Liver (tissue), 9 donors: Measurements from ENCODE around the gene SPATA33. TPM values are rescaled to one million over a fixed set of nuclear protein-coding genes. Genes with fewer than 3 reads are reported as not detected.

Experiments used
- DNase-seq: peaks from one replicate; pipeline ENCODE4 v3.0.0-alpha.2; 2017; ENCODE audit warnings: low spot score
- H3K27ac ChIP-seq, 2 donors: one replicate each; pipeline ENCODE4 v1.7.0; 2013; ENCODE audit warnings: inconsistent platforms in 2 of 2, low read length in 2 of 2, control low read depth in 1 of 2, low read depth in 1 of 2, mild to moderate bottlenecking in 1 of 2
- H3K27me3 ChIP-seq, 4 donors: one replicate each; pipeline versions ENCODE4 v1.6.1 to v1.7.0; 2013; ENCODE audit warnings: low read length in 3 of 4, inconsistent platforms in 1 of 4, mild to moderate bottlenecking in 1 of 4, moderate library complexity in 1 of 4; ENCODE audit not compliant: control insufficient read depth in 4 of 4, insufficient read depth in 4 of 4
- H3K36me3 ChIP-seq, 4 donors: one replicate each; pipeline versions ENCODE4 v1.6.1 to v1.7.0; 2013; ENCODE audit warnings: low read length in 3 of 4, mild to moderate bottlenecking in 3 of 4, low read depth in 1 of 4, moderate library complexity in 1 of 4; ENCODE audit not compliant: control insufficient read depth in 4 of 4, insufficient read depth in 3 of 4
- H3K4me1 ChIP-seq, 4 donors: one replicate each; pipeline versions ENCODE4 v1.6.1 to v1.7.0; 2013; ENCODE audit warnings: low read length in 3 of 4, mild to moderate bottlenecking in 3 of 4, moderate library complexity in 1 of 4; ENCODE audit not compliant: control insufficient read depth in 4 of 4, insufficient read depth in 4 of 4
- H3K4me3 ChIP-seq, 3 donors: one replicate each; pipeline versions ENCODE4 v1.6.1 to v1.7.0; 2013; ENCODE audit warnings: low read length in 3 of 3, control low read depth in 1 of 3, low read depth in 1 of 3, mild to moderate bottlenecking in 1 of 3
- H3K9ac ChIP-seq, 2 donors: one replicate each; pipeline ENCODE4 v1.7.0; 2013; ENCODE audit warnings: low read length in 2 of 2, mild to moderate bottlenecking in 2 of 2, moderate library complexity in 2 of 2, control low read depth in 1 of 2, low read depth in 1 of 2
- H3K9me3 ChIP-seq, 4 donors: one replicate each; pipeline versions ENCODE4 v1.6.1 to v1.7.0; 2013; ENCODE audit warnings: low read length in 3 of 4; ENCODE audit not compliant: control insufficient read depth in 4 of 4
- ATF3 ChIP-seq: IDR thresholded peaks from 2 replicates; pipeline ENCODE4 v1.6.1; 2016; ENCODE audit warnings: antibody characterized with exemption
- CTCF ChIP-seq: fragments of 150-350 bp; IDR thresholded peaks from 2 replicates; pipeline ENCODE4 v1.5.1; 2017; ENCODE audit warnings: improper control_type of control experiment, low read depth, low read length; ENCODE audit not compliant: missing input control
- EGR1 ChIP-seq, 2 donors: IDR thresholded peaks; 2 replicates each; pipeline ENCODE4 v1.6.1; 2016 to 2018; ENCODE audit warnings: antibody characterized with exemption in 2 of 2, low read depth in 2 of 2
- FOXA2 ChIP-seq: IDR thresholded peaks from 2 replicates; pipeline ENCODE4 v1.6.1; 2016; ENCODE audit warnings: antibody characterized with exemption
- GABPA ChIP-seq, 2 donors: IDR thresholded peaks in 1 of 2; conservative IDR thresholded peaks in 1 of 2; 2 replicates each; pipeline ENCODE4 v1.6.1; 2016; ENCODE audit warnings: antibody characterized with exemption in 2 of 2, mild to moderate bottlenecking in 1 of 2, moderate library complexity in 1 of 2
- HNF4A ChIP-seq, 2 donors: conservative IDR thresholded peaks; 2 replicates each; pipeline ENCODE4 v1.6.1; 2016; ENCODE audit warnings: antibody characterized with exemption in 2 of 2, mild to moderate bottlenecking in 2 of 2
- JUND ChIP-seq, 2 donors: IDR thresholded peaks; 2 replicates each; pipeline ENCODE4 v1.6.1; 2016; ENCODE audit warnings: antibody characterized with exemption in 2 of 2
- MAX ChIP-seq: IDR thresholded peaks from 2 replicates; pipeline ENCODE4 v1.6.1; 2016; ENCODE audit warnings: antibody characterized with exemption
- NR2F2 ChIP-seq: IDR thresholded peaks from 2 replicates; pipeline ENCODE4 v1.6.1; 2016; ENCODE audit warnings: antibody characterized with exemption
- RAD21 ChIP-seq, 2 donors: IDR thresholded peaks; 2 replicates each; pipeline ENCODE4 v1.6.1; 2016; ENCODE audit warnings: antibody characterized with exemption in 2 of 2, mild to moderate bottlenecking in 2 of 2
- REST ChIP-seq: IDR thresholded peaks from 2 replicates; pipeline ENCODE4 v1.6.1; 2016; ENCODE audit warnings: antibody characterized with exemption, mild to moderate bottlenecking
- RXRA ChIP-seq, 2 donors: IDR thresholded peaks; 2 replicates each; pipeline ENCODE4 v1.6.1; 2017 to 2018; ENCODE audit warnings: antibody characterized with exemption in 2 of 2, mild to moderate bottlenecking in 1 of 2
- SP1 ChIP-seq: IDR thresholded peaks from 2 replicates; pipeline ENCODE4 v1.6.1; 2018; ENCODE audit warnings: antibody characterized with exemption, mild to moderate bottlenecking
- ZBTB33 ChIP-seq: IDR thresholded peaks from 2 replicates; pipeline ENCODE4 v1.6.1; 2016; ENCODE audit warnings: antibody characterized with exemption
- WGBS: extraction: QIAGEN DNeasy Blood & Tissue Kit; methylation state at CpG from one replicate; pipeline ENCODE4 v1.1.7; 2013; 5-methylcytosine and 5-hydroxymethylcytosine counted together
- polyA plus RNA-seq, 2 donors: library from polyadenylated mRNA; stranded (reverse) in 1 of 2; unstranded in 1 of 2; fragments of 200-250 nt in 1 of 2; fragments of >200 nt in 1 of 2; fragmentation: Nextera tagmentation in 1 of 2; extraction: Ambion mirVana in 1 of 2; gene quantifications; one replicate each; pipeline versions ENCODE4 v1.2.1 to v1.2.3, GENCODE V29; 2013 to 2015
- total RNA-seq, 2 donors: library from RNA; depleted of rRNA; stranded (reverse); fragments of >200 nt; gene quantifications; one replicate each; pipeline ENCODE4 v1.2.3, GENCODE V29; 2014
- donor health status: healthy.
- donor health status: healthy.
- donor health status: healthy.
- donor health status: healthy.
- donor health status: healthy.

The SPATA33 gene
- total and polyA plus RNA-seq, 4 donors = 1.6 to 3.6 (median 3.4) TPM

DNA sequence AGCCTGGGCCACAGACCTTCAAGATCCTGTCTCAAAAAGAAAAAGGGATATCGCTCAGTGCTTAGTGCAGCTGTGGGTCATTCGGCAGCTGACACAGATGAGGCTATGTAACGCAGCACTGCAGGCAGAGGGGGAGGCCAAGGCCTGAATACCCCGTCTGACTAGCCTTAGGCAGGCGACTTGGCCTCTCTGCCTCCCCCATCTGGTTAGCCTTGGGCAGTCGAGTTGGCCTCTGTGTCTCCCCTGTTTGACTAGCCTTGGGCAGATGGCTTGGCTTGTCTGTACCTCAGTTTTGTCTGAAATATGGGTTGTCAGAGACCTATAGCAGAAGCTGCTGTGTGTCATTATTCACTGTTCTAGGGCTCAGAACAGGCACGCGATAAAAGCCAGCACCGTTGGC lies 10.0 kb downstream of the SPATA33 start:
- 83% methylated on average over 9 of the region's 9 CpGs for WGBS
- H3K27ac ChIP-seq = no peak overlapping the region

GRCh38 chr16:89668790-89669158 lies 11.1 kb downstream of the SPATA33 start:
- TF ChIP-seq REST = no peak
- TF ChIP-seq FOXA2 = no peak
- peak; percentile 22 to 75 for TF ChIP-seq HNF4A (conservative IDR thresholded peaks at IDR 0.05)
- Histone ChIP-seq H3K27me3 (no peaks in the 10 kb centered on the region), H3K4me3 (peak overlapping the region in 2 of 3 donors; percentile 30 to 42), H3K9me3 (no peaks in the 10 kb centered on the region), H3K9ac (no peak overlapping the region), H3K36me3 (peaks cover 0 to 3% (median 2%) of the 10 kb centered on the region in 4 donors), H3K4me1 (peaks cover 0 to 15% (median 8%) of the 10 kb centered on the region in 4 donors), H3K27ac (peak overlapping the region; percentile 23 to 56)
- 32% methylated on average over 5 of the region's 5 CpGs for WGBS
- no peak for DNase-seq

More for the DNA sequence above, 10.0 kb downstream of the SPATA33 start:
- TF ChIP-seq ATF3 (no peak), NR2F2 (no peak), GABPA (IDR thresholded peaks at IDR 0.05 in 1 of 2, conservative IDR thresholded peaks at IDR 0.05 in 1 of 2) (no peak), EGR1 (IDR thresholded peaks at IDR 0.05; ENCODE audit: low read depth in 2 of 2) (no peak), MAX (no peak), RXRA (IDR thresholded peaks at IDR 0.05) (no peak), FOXA2 (no peak), JUND (IDR thresholded peaks at IDR 0.05) (no peak), ZBTB33 (no peak), SP1 (no peak), RAD21 (IDR thresholded peaks at IDR 0.05) (no peak), CTCF (no peak)
- DNase-seq = no peak
- Histone ChIP-seq H3K4me1 (peaks cover 0 to 15% (median 8%) of the 10 kb centered on the region in 4 donors), H3K4me3 (no peak overlapping the region), H3K27me3 (no peaks in the 10 kb centered on the region), H3K36me3 (peaks cover 0 to 3% (median 3%) of the 10 kb centered on the region in 4 donors), H3K9me3 (no peaks in the 10 kb centered on the region), H3K9ac (no peak overlapping the region)
